NCI-H446 (cell line): ENCODE data around the gene IFNAR1.

ENCODE experiments used
- DNase-seq, 2 experiments: peaks; one replicate each; lab custom pipeline; 2025; lab: John Stamatoyannopoulos, UW

IFNAR1 gene

DNA sequence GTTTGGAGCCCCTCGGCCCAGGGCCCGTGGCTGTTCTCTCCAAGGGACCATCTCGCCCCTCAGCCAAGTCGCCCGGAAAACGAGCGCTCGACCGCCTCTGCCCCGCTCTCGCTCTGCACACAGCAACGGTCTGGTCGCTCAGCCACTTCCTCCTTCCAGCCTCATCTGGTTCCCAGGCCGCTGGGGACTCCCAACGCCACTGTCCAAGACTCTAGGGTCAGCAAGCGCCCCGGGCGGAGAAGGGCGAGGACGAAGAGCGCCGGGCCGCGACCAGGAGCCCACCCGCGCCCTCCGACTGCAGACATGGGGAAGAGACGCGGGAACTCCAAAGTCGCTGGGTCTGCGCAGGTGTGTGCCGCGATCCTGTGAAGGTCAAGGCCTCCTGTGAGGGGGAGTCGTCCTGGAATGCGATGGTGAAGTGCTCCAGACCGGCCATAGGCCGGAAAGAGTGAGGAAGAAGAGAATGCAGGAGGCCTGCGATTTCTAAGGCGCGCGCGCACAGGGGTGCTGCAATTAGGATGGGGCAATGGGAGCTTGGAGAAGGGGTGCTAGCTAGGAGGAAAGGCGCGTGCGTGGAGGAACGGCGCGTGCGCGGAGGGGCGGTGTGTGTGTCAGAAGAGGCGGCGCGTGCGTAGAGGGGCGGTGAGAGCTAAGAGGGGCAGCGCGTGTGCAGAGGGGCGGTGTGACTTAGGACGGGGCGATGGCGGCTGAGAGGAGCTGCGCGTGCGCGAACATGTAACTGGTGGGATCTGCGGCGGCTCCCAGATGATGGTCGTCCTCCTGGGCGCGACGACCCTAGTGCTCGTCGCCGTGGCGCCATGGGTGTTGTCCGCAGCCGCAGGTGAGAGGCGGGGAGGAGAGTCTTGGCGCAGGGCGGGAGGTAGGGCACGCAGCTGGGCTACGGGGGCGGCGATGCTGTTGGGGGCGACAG lies at the start of gene IFNAR1:
Gene IFNAR1, plus strand, starts transcription at position 680 of the 931 bp plus-strand sequence. Its CDS starts 86 bp downstream, at position 766.
- DNase-seq: peak; percentile 99

GRCh38 chr21:33278721-33279120 lies 46.0 kb upstream of the IFNAR1 start:
- DNase-seq: no peak

GRCh38 chr21:33279330-33279820 lies 45.4 kb upstream of the IFNAR1 start:
- no peak for DNase-seq

- no peak for DNase-seq
Observed at GRCh38 chr21:33281096-33281652, 43.6 kb upstream of the IFNAR1 start.

GRCh38 chr21:33283203-33283602 lies 41.6 kb upstream of the IFNAR1 start:
- no peak for DNase-seq

- no peak for DNase-seq
Observed at GRCh38 chr21:33286076-33286475, 38.7 kb upstream of the IFNAR1 start.

- DNase-seq: peak; percentile 38 to 40
Observed at GRCh38 chr21:33286600-33287456, 37.9 kb upstream of the IFNAR1 start.

DNA sequence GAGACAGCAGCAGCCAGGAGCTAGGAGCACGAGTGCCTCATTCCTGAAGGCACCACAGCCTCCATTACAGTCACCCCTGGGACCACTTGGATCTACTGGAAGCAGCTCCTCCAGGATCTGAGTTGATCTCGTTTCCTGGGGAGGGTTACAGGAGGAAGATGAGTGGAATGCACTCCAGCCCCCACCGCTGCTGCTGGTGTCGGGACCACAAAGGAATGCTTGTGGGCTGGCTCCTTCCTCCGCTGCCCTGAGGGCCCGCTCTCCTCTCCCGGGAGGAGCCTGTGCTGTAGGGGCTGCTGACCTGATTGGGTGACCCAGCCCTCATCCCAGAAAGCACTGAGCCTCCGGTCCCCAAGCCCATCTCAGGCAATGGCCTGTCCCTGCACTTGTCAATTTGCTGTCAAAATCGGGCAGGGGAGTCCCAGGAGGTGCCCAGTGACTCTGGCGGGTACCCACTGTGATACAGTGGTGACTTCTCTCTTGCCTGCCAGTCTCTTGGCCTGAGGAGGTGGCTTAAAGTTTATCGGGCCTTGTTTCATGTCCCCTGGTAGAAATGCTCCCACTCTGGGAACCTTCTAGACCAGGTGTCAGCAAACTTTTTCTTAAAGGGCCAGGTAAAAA lies 35.5 kb upstream of the IFNAR1 start:
- no peak for DNase-seq

DNA sequence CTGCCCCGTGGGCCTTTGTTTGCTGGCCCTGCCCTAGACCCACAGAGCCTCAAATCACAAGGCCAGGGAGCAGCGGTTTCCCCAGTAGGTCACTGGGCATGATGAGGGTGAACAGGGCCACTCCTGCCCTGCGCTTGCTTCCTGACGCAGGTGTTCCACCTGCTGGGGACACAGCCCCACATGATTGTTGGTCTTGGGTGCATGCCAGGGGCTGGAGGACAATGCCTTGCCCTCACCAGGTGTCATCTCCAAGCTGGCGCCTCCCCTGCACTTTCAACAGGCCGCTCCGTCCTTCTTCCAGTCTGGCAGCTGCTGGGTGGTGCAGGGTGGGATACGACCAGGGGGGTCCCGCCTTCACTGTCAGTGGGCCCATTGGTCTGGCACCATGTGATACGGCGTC lies 34.3 kb upstream of the IFNAR1 start:
- no peak for DNase-seq

DNA sequence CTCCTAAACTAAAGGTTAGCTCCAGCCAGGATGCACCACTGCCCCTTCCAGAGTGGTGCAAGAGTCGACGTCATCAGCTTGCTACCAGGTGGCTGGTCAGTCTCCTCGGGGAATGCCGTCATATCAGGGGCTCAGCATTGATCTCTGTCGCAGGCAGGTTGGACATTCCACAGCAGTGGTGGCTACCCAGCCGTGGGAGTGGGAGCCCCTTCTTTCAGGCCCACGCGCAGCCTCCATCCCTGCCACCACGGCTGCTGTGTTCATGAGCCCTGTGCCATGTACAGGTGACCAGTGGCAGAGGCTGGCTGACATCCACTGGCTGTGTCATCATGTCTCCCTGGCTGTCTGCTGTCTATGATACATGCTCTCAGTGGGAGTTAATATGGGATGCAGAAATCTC lies 33.1 kb upstream of the IFNAR1 start:
- DNase-seq: no peak

DNA sequence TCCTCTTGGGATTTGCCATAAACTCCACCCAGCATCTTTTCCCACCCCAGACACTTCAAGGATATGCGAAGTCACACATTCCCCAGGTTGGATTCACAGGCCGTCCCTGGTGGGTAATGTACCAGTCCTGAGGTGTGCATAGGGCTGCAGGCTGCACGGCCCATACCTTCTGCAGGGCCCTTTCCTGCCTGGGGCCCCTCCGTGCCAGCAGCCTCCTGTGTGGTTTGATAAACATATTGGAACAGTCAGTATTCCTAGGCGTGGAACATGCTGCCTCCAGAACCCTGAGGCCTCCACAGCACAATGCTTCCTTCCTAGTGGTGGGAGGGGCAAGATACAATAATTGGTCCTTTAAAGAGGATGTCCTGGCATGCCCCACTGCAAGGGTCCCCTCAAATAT lies 32.0 kb upstream of the IFNAR1 start:
- DNase-seq: no peak

- no peak for DNase-seq
Observed at GRCh38 chr21:33293136-33293535, 31.6 kb upstream of the IFNAR1 start.

DNA sequence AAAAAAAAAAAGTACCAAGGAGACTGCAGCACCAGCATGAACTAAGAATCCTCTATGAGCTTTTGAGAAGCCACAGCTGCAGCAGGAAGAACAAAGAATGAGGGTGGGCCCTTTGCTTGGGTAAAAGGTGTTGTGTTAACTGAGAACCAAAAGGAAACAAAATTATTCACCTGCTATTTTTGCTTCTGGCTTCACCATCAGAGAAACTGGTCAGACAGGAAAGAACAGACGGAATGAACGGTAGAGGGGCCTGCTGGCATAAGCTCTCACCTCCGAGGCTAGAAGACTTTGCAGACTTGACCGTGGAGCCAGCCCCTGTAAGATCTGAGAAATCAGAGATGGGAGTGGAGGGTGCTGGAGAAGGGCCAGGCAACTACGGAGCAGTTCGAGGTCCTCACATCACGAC lies 31.0 kb upstream of the IFNAR1 start:
- no peak for DNase-seq

GRCh38 chr21:33296156-33296555 lies 28.6 kb upstream of the IFNAR1 start:
- no peak for DNase-seq

- DNase-seq: no peak
Observed at GRCh38 chr21:33299181-33299752, 25.5 kb upstream of the IFNAR1 start.

DNA sequence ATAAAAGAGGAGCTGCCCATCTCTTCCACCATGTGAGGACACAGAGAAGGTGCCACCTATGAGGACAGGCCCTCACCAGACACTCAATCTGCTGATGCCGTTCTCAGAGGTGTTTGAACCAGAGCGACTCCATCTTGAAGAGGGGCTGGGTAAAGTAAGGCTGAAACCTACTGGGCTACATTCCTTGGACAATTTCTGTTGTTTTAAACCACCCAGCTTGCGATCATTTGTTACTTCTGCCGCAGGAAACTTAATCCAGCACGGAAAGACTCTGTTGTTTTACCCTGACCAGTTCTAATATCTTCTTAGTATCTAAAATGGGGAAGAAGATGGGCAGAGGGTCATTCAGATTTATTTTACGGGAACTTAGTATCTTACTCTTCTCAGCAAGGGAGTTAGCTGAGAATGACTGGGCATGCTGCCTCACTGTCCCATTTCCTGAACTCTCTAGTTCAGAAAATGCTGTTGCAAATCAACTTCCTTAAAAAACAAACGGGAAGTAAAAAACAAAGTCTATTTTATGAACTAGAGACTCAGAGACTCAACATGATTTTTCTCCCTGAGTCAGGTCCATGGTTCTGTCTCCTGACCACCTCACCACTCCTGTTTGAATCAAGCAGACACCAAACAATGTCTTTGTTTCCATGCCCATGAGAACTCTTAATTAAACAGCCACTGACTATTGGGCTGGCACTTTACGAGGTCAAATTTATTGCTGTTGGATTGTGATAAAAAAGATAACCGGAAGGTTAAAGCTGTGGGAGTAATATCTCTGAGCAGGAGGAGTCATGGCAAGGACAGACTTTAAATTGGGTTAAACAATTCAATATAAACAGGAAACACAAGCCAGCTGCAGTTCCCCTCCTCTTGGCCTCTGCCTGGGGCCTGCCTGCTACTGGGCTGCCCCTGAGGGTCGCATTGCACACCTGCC lies 23.8 kb upstream of the IFNAR1 start:
- no peak for DNase-seq

- no peak for DNase-seq
Observed at GRCh38 chr21:33301632-33302002, 23.2 kb upstream of the IFNAR1 start.

DNA sequence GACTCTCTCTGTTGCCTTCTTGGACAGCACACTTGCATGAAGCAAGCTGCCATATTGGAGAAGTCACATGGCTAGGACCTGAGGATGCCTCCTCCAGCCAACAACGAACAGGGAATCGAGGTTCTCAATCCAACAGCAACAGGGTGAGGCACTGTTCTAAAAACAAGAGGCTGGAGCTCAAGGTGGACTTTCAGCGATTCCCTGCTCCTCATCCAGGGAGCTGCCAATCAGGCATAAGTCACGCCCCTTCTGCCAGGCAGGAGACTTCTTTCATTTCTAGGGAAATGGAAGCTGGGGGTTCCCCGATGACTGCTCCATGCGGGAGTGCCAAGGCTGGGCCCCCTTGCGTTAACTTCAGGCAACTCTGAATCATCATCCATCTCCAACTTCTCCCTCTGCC lies 22.7 kb upstream of the IFNAR1 start:
- no peak for DNase-seq

DNA sequence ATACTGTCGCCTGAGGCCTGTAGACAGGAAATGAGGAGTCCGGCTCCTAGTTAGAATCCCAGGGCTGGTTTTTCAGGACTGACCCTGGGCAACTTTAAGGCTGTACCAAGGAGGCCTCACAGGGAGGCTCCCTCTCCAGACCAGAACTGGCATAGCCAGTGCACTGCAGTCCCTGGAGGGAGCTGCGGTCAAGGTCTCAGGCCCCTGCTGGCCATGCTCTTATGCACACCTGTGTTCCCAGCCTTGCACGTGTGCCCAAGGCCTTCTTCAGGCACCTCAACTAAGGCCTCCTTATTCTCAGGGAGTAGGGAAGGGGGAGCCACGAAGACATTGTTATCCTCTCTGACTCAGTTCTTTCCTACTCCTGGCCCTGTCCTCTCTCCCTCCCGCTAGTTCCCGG lies 22.0 kb upstream of the IFNAR1 start:
- no peak for DNase-seq

- DNase-seq: no peak
Observed at GRCh38 chr21:33305344-33305671, 19.5 kb upstream of the IFNAR1 start.

DNA sequence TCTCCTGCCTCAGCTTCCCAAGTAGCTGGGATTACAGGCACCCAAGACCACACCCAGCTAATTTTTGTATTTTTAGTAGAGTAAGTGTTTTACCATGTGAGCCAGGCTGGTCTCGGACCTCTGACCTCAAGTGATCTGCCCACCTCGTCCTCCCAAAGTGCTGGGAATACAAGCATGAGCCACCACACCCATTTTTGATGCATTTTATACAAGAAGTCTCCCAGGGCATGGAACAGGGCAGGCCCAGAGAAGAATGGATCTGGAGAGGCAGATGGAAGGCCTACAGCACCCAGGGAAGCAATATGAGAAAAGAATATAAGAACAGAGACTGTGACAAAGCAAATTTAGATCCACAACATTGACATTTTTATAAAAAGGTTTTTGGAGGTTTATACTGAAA lies 18.8 kb upstream of the IFNAR1 start:
- no peak for DNase-seq
